H9 (cell line): ENCODE results near the gene IAH1. TPM values are rescaled to one million over a fixed set of nuclear protein-coding genes. Genes with fewer than 3 reads are reported as not detected.

Source experiments
- DNase-seq: peaks from one replicate; pipeline ENCODE4 v3.0.0-alpha.2; 2017
- H2AFZ ChIP-seq: one replicate; pipeline ENCODE4 v1.6.1; 2013; ENCODE audit warnings: mild to moderate bottlenecking, low read length, control low read depth, moderate library complexity
- H2AK5ac ChIP-seq: 2 replicates; pipeline ENCODE4 v1.6.1; 2013; ENCODE audit warnings: low read length, control low read depth, mixed read lengths; ENCODE audit not compliant: insufficient read length
- H2BK120ac ChIP-seq: one replicate; pipeline ENCODE4 v1.6.1; 2013; ENCODE audit warnings: low read depth, mild to moderate bottlenecking, low read length, control low read depth, inconsistent platforms; ENCODE audit not compliant: poor library complexity, severe bottlenecking
- H2BK12ac ChIP-seq: 2 replicates; pipeline ENCODE4 v1.6.1; 2013; ENCODE audit warnings: low read length, control low read depth, mixed read lengths, low read depth; ENCODE audit not compliant: insufficient read length
- H2BK15ac ChIP-seq: 2 replicates; pipeline ENCODE4 v1.6.1; 2013; ENCODE audit warnings: low read depth, low read length, control low read depth
- H2BK20ac ChIP-seq: one replicate; pipeline ENCODE4 v1.6.1; 2013; ENCODE audit warnings: low read depth, mild to moderate bottlenecking, low read length, control low read depth, inconsistent platforms; ENCODE audit not compliant: poor library complexity, severe bottlenecking
- H2BK5ac ChIP-seq: 2 replicates; pipeline ENCODE4 v1.6.1; 2013; ENCODE audit warnings: low read length, control low read depth, mixed read lengths; ENCODE audit not compliant: insufficient read length
- H3K14ac ChIP-seq: 2 replicates; pipeline ENCODE4 v1.6.1; 2013; ENCODE audit warnings: low read length, control low read depth; ENCODE audit not compliant: insufficient read depth
- H3K18ac ChIP-seq: 2 replicates; pipeline ENCODE4 v1.6.1; 2013; ENCODE audit warnings: low read depth, mild to moderate bottlenecking, mixed read lengths, low read length, control low read depth; ENCODE audit not compliant: insufficient read length
- H3K23ac ChIP-seq: 2 replicates; pipeline ENCODE4 v1.6.1; 2013; ENCODE audit warnings: low read length, control low read depth, mixed read lengths, low read depth; ENCODE audit not compliant: insufficient read length
- H3K23me2 ChIP-seq: 2 replicates; pipeline ENCODE4 v1.6.1; 2013; ENCODE audit warnings: low read depth, mild to moderate bottlenecking, mixed read lengths, low read length, control low read depth; ENCODE audit not compliant: insufficient read length, poor library complexity, severe bottlenecking
- H3K27ac ChIP-seq: 2 replicates; pipeline ENCODE4 v1.5.1; 2013; ENCODE audit warnings: low read length, control low read depth, mixed read lengths, low read depth; ENCODE audit not compliant: insufficient read length
- H3K27me3 ChIP-seq: 2 replicates; pipeline ENCODE4 v1.6.1; 2013; ENCODE audit warnings: low read length, control low read depth, inconsistent platforms; ENCODE audit not compliant: insufficient read depth
- H3K4ac ChIP-seq: 2 replicates; pipeline ENCODE4 v1.6.1; 2013; ENCODE audit warnings: low read depth, mild to moderate bottlenecking, control low read depth, inconsistent platforms, low read length, moderate library complexity
- H3K4me1 ChIP-seq: 2 replicates; pipeline ENCODE4 v1.6.1; 2013; ENCODE audit warnings: low read length, control low read depth, inconsistent platforms; ENCODE audit not compliant: insufficient read depth
- H3K4me2 ChIP-seq: 2 replicates; pipeline ENCODE4 v1.6.1; 2013; ENCODE audit warnings: low read length, control low read depth, mixed read lengths; ENCODE audit not compliant: insufficient read length, insufficient read depth
- H3K56ac ChIP-seq: 2 replicates; pipeline ENCODE4 v1.6.1; 2013; ENCODE audit warnings: low read depth, mild to moderate bottlenecking, mixed read lengths, low read length, control low read depth; ENCODE audit not compliant: insufficient read length
- H3K79me1 ChIP-seq: 2 replicates; pipeline ENCODE4 v1.6.1; 2013; ENCODE audit warnings: low read depth, mild to moderate bottlenecking, moderate library complexity, low read length, control low read depth, inconsistent platforms; ENCODE audit not compliant: insufficient read depth, poor library complexity, severe bottlenecking
- H3K79me2 ChIP-seq: 2 replicates; pipeline ENCODE4 v1.6.1; 2013; ENCODE audit warnings: low read length, control low read depth, inconsistent platforms; ENCODE audit not compliant: insufficient read depth
- H3K9ac ChIP-seq: 2 replicates; pipeline ENCODE4 v1.6.1; 2013; ENCODE audit warnings: low read length, control low read depth, mixed read lengths; ENCODE audit not compliant: insufficient read length; ENCODE audit errors: extremely low read depth
- H3K9me3 ChIP-seq: one replicate; pipeline ENCODE4 v1.6.1; 2013; ENCODE audit warnings: low read depth, low read length, inconsistent platforms; ENCODE audit not compliant: control insufficient read depth
- H3T11ph ChIP-seq: one replicate; pipeline ENCODE4 v1.6.1; 2013; ENCODE audit warnings: mild to moderate bottlenecking, low read length, control low read depth, inconsistent platforms
- H4K20me1 ChIP-seq: one replicate; pipeline ENCODE4 v1.6.1; 2013; ENCODE audit not compliant: control insufficient read depth, insufficient read length, insufficient read depth
- H4K5ac ChIP-seq: 2 replicates; pipeline ENCODE4 v1.6.1; 2013; ENCODE audit warnings: low read depth, mild to moderate bottlenecking, mixed read lengths, low read length, control low read depth; ENCODE audit not compliant: insufficient read length
- H4K8ac ChIP-seq: replicated peaks from 2 replicates; pipeline ENCODE4 v1.6.1; 2013; ENCODE audit warnings: low read length, control low read depth, mixed read lengths, low read depth; ENCODE audit not compliant: insufficient read length
- H4K91ac ChIP-seq: 2 replicates; pipeline ENCODE4 v1.6.1; 2013; ENCODE audit warnings: low read depth, mild to moderate bottlenecking, moderate library complexity, mixed read lengths, low read length, control low read depth; ENCODE audit not compliant: insufficient read length
- H3K27ac Mint-ChIP-seq, 3 experiments: 2 replicates in 2 of 3; 3 replicates in 1 of 3; pipeline ENCODE4 v1.8.0; 2020 to 2021; ENCODE audit warnings: mixed read lengths in 3 of 3, mild to moderate bottlenecking in 1 of 3, moderate library complexity in 1 of 3
- H3K27me3 Mint-ChIP-seq: 2 replicates; pipeline ENCODE4 v1.8.0; 2021; ENCODE audit warnings: low read depth, mild to moderate bottlenecking, moderate library complexity, mixed read lengths
- H3K36me3 Mint-ChIP-seq, 3 experiments: 2 replicates in 2 of 3; 3 replicates in 1 of 3; pipeline ENCODE4 v1.8.0; 2020 to 2021; ENCODE audit warnings: low read depth in 3 of 3, mixed read lengths in 3 of 3; ENCODE audit not compliant: insufficient read depth in 1 of 3
- H3K4me1 Mint-ChIP-seq, 2 experiments: 2 replicates each; pipeline ENCODE4 v1.8.0; 2020; ENCODE audit warnings: mixed read lengths in 2 of 2
- H3K4me3 Mint-ChIP-seq, 2 experiments: 2 replicates in 1 of 2; 3 replicates in 1 of 2; pipeline ENCODE4 v1.8.0; 2020 to 2021; ENCODE audit warnings: mild to moderate bottlenecking in 2 of 2, mixed read lengths in 2 of 2, moderate library complexity in 1 of 2
- H3K9me3 Mint-ChIP-seq, 2 experiments: 2 replicates in 1 of 2; 3 replicates in 1 of 2; pipeline ENCODE4 v1.8.0; 2020; ENCODE audit warnings: mild to moderate bottlenecking in 2 of 2, mixed read lengths in 2 of 2, moderate library complexity in 1 of 2
- WGBS: extraction: QIAGEN DNeasy Blood & Tissue Kit; methylation state at CpG from one replicate; pipeline ENCODE4 v1.1.7; 2013; ENCODE audit warnings: missing lambda C conversion rate, low lambda C conversion rate, mixed read lengths; ENCODE audit not compliant: insufficient read length; ENCODE audit errors: extremely low coverage; 5-methylcytosine and 5-hydroxymethylcytosine counted together
- total RNA-seq: library from RNA; stranded (reverse); gene quantifications from 2 replicates; pipeline ENCODE4 v1.2.1, GENCODE V29; 2021
- TF ChIP-seq, protein P1 (sequence below): fragments of 200-600 bp; sonication (generic); conservative IDR thresholded peaks from 3 replicates; pipeline ENCODE4 v1.8.0; 2021; ENCODE audit warnings: antibody characterized with exemption, mild to moderate bottlenecking

Gene IAH1
- total RNA-seq, 1 experiment from 2014 or later, result 25.6 TPM

DNA sequence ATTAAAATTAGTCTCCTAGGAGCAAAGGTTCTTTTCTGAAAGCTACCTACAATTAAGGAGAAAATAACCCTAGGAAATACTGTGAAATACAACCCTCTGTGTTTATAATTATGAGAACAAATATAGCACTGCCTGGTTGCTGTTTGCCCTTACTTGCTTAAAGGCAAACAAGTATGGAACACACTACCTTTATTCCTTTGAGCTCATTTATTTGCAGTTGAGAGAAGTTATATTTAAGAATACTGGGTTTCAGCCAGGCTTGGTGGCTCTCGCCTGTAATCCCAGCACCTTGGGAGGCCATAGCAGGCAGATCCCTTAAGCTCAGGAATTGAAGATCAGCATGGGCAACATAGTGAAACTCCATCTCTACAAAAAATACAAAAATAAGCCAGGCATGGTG lies 23.1 kb upstream of the IAH1 start:
- H3K4me3 Mint-ChIP-seq, result no peak overlapping the region
- no peak overlapping the region for H3K27ac ChIP-seq
- H3K9me3 Mint-ChIP-seq, result no peaks in the 10 kb centered on the region
- H2BK5ac ChIP-seq, result no peak overlapping the region
- H3K56ac ChIP-seq, result no peak overlapping the region
- H3K18ac ChIP-seq, result no peak overlapping the region
- H4K20me1 ChIP-seq, result no peaks in the 10 kb centered on the region
- no CpG with 5 or more reads among the region's 1 CpG for WGBS
- no peaks in the 10 kb centered on the region for H3K79me2 ChIP-seq
- H3K4me1 ChIP-seq, result no peaks in the 10 kb centered on the region
- H4K8ac ChIP-seq, result no peak overlapping the region
- H2BK20ac ChIP-seq, result no peak overlapping the region
- H3K27me3 ChIP-seq, result no peaks in the 10 kb centered on the region
- H3K36me3 Mint-ChIP-seq, result peaks cover 22 to 65% (median 54%) of the 10 kb centered on the region in 3 experiments; a peak in 6 of 7 replicates
- no peak overlapping the region for H2BK120ac ChIP-seq
- no peaks in the 10 kb centered on the region for H3K4me1 Mint-ChIP-seq
- no peaks in the 10 kb centered on the region for H3K23me2 ChIP-seq
- no peak overlapping the region for H3K23ac ChIP-seq
- DNase-seq, result no peak
- H2AFZ ChIP-seq, result no peak overlapping the region
- no peak overlapping the region for H3K4me2 ChIP-seq
- no peak overlapping the region for H4K5ac ChIP-seq
- no peak overlapping the region for H3K27ac Mint-ChIP-seq
- no peak overlapping the region for H3K14ac ChIP-seq
- no peak overlapping the region for H2BK15ac ChIP-seq
- no peaks in the 10 kb centered on the region for H3K9me3 ChIP-seq
- H3K9ac ChIP-seq, result no peak overlapping the region
- no peak overlapping the region for H3K4ac ChIP-seq
- H2AK5ac ChIP-seq, result no peak overlapping the region
- TF ChIP-seq, protein P1, sequence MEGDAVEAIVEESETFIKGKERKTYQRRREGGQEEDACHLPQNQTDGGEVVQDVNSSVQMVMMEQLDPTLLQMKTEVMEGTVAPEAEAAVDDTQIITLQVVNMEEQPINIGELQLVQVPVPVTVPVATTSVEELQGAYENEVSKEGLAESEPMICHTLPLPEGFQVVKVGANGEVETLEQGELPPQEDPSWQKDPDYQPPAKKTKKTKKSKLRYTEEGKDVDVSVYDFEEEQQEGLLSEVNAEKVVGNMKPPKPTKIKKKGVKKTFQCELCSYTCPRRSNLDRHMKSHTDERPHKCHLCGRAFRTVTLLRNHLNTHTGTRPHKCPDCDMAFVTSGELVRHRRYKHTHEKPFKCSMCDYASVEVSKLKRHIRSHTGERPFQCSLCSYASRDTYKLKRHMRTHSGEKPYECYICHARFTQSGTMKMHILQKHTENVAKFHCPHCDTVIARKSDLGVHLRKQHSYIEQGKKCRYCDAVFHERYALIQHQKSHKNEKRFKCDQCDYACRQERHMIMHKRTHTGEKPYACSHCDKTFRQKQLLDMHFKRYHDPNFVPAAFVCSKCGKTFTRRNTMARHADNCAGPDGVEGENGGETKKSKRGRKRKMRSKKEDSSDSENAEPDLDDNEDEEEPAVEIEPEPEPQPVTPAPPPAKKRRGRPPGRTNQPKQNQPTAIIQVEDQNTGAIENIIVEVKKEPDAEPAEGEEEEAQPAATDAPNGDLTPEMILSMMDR, result no peak
- H3K79me1 ChIP-seq, result no peaks in the 10 kb centered on the region
- no peak overlapping the region for H2BK12ac ChIP-seq
- no peak overlapping the region for H4K91ac ChIP-seq
- H3K27me3 Mint-ChIP-seq, result no peaks in the 10 kb centered on the region
- H3T11ph ChIP-seq, result no peak overlapping the region
